SU-DHL-6 (cell line): ENCODE data around the gene CDH10.

Source experiments
- H2AFZ ChIP-seq: fragments of 200-600 bp; sonication (generic); 2 replicates; pipeline ENCODE4 v1.6.1; 2014; ENCODE audit warnings: low read depth, mild to moderate bottlenecking, moderate library complexity, mixed read lengths, antibody characterized with exemption, low read length; ENCODE audit not compliant: severe bottlenecking
- H3F3A ChIP-seq: fragments of 200-600 bp; shearing (Covaris generic); 2 replicates; pipeline ENCODE4 v1.6.0; 2016; ENCODE audit warnings: antibody characterized with exemption, mild to moderate bottlenecking; ENCODE audit not compliant: insufficient read depth
- H3K27ac ChIP-seq: fragments of 200-600 bp; sonication (generic); 2 replicates; pipeline ENCODE4 v1.5.1; 2016; ENCODE audit warnings: low read depth, mild to moderate bottlenecking, low read length, moderate library complexity, mixed read lengths
- H3K27me3 ChIP-seq: fragments of 200-600 bp; sonication (generic), shearing (Covaris generic); 2 replicates; pipeline ENCODE4 v1.6.0; 2014; ENCODE audit warnings: mild to moderate bottlenecking, low read length
- H3K36me3 ChIP-seq: fragments of 200-600 bp; sonication (generic); 2 replicates; pipeline ENCODE4 v1.6.1; 2014; ENCODE audit warnings: mild to moderate bottlenecking, low read length, mixed read lengths
- H3K4me2 ChIP-seq: fragments of 300-600, 200-600 bp; shearing (Covaris generic), sonication (generic); 2 replicates; pipeline ENCODE4 v1.6.0; 2014; ENCODE audit warnings: low read length, low read depth, mild to moderate bottlenecking; ENCODE audit not compliant: poor library complexity, severe bottlenecking
- H3K4me3 ChIP-seq: fragments of 200-600 bp; sonication (generic); 2 replicates; pipeline ENCODE4 v1.5.1; 2014; ENCODE audit warnings: antibody characterized with exemption, low read length, mild to moderate bottlenecking, mixed read lengths; ENCODE audit not compliant: insufficient read depth, poor library complexity, severe bottlenecking
- H3K79me2 ChIP-seq: fragments of 200-600 bp; sonication (generic); 2 replicates; pipeline ENCODE4 v1.6.1; 2014; ENCODE audit warnings: mild to moderate bottlenecking, low read length, moderate library complexity; ENCODE audit not compliant: insufficient read depth
- H3K9ac ChIP-seq: fragments of 200-600 bp; sonication (generic); 2 replicates; pipeline ENCODE4 v1.7.0; 2014; ENCODE audit warnings: mild to moderate bottlenecking, low read length
- H3K9me2 ChIP-seq: fragments of 200-600 bp; sonication (generic); replicated peaks from 2 replicates; pipeline ENCODE4 v1.6.1; 2014; ENCODE audit warnings: low read length; ENCODE audit not compliant: insufficient read depth
- H3K9me3 ChIP-seq: fragments of 200-600 bp; sonication (generic); 2 replicates; pipeline ENCODE4 v1.6.1; 2014; ENCODE audit warnings: low read length, mixed read lengths; ENCODE audit not compliant: insufficient read depth
- H4K20me1 ChIP-seq: fragments of 200-600 bp; sonication (generic); 2 replicates; pipeline ENCODE4 v1.6.1; 2014; ENCODE audit warnings: low read depth, mild to moderate bottlenecking, antibody characterized with exemption, low read length, moderate library complexity, mixed read lengths
- EZH2phosphoT487 ChIP-seq: fragments of 200-600 bp; sonication (generic), shearing (Covaris generic); conservative IDR thresholded peaks from 2 replicates; pipeline ENCODE4 v1.6.1; 2018; ENCODE audit warnings: mild to moderate bottlenecking, antibody characterized with exemption, low read length, moderate library complexity, mixed read lengths
- TF ChIP-seq, protein P1 (sequence below): fragments of 200-600 bp; sonication (generic); IDR thresholded peaks from one replicate; pipeline ENCODE4 v1.5.1; 2017; ENCODE audit warnings: antibody characterized with exemption, mild to moderate bottlenecking, low read length, moderate library complexity; ENCODE audit not compliant: insufficient read depth, poor library complexity, severe bottlenecking

The CDH10 gene

DNA sequence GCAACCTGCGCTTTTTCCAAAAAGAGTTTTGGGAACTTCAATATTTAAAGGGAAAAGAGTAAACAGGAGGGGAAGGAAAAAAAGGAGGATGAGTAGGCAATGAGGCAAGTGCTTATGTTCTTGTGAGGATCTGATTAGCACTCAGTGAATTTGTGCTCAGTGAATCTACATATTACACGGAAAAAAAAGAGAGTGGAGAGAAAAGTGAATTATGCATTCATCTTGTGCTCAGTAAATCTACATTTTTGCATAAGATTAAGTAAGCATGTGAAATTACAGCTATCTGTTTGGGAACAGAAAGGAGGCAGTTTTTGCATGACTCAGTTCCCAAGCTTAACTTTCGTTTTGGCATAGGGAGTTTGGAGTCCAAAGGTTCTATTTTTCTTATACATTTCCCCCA is 170.1 kb downstream of the CDH10 start:
- no peak overlapping the region for H3K27ac ChIP-seq
- TF ChIP-seq, protein P1, sequence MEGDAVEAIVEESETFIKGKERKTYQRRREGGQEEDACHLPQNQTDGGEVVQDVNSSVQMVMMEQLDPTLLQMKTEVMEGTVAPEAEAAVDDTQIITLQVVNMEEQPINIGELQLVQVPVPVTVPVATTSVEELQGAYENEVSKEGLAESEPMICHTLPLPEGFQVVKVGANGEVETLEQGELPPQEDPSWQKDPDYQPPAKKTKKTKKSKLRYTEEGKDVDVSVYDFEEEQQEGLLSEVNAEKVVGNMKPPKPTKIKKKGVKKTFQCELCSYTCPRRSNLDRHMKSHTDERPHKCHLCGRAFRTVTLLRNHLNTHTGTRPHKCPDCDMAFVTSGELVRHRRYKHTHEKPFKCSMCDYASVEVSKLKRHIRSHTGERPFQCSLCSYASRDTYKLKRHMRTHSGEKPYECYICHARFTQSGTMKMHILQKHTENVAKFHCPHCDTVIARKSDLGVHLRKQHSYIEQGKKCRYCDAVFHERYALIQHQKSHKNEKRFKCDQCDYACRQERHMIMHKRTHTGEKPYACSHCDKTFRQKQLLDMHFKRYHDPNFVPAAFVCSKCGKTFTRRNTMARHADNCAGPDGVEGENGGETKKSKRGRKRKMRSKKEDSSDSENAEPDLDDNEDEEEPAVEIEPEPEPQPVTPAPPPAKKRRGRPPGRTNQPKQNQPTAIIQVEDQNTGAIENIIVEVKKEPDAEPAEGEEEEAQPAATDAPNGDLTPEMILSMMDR = no peak
- no peak for TF ChIP-seq EZH2phosphoT487
- H3F3A ChIP-seq = no peaks in the 10 kb centered on the region
- no peak overlapping the region for H3K4me3 ChIP-seq
- peaks cover 5% of the 10 kb centered on the region; the same call in 1 of the 2 replicates for H3K9me3 ChIP-seq
- no peak overlapping the region for H2AFZ ChIP-seq
- H3K79me2 ChIP-seq = no peaks in the 10 kb centered on the region
- H3K9me2 ChIP-seq = no peaks in the 10 kb centered on the region
- no peaks in the 10 kb centered on the region for H3K36me3 ChIP-seq
- no peak overlapping the region for H3K4me2 ChIP-seq
- H4K20me1 ChIP-seq = no peaks in the 10 kb centered on the region
- no peaks in the 10 kb centered on the region for H3K27me3 ChIP-seq
- no peak overlapping the region for H3K9ac ChIP-seq

DNA sequence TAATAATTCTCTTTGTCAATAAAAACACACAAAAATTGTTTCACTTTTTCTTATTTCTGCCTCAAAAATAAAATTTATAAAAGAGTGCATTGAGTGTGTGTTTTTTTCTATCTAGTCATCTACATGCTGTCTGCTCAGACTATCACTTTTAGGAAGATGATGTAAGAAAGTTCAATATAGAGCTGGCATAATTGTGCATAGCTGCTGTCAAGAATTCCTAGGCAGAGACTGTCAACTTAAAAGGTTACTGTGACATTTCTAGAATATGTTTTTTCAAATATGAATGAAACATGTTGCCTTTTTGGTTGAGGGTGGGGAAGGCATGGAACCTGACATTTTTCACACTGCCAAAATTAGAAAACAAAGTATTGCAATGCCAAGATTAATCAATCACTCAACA is 172.3 kb downstream of the CDH10 start:
- H3K4me3 ChIP-seq = no peak overlapping the region

DNA sequence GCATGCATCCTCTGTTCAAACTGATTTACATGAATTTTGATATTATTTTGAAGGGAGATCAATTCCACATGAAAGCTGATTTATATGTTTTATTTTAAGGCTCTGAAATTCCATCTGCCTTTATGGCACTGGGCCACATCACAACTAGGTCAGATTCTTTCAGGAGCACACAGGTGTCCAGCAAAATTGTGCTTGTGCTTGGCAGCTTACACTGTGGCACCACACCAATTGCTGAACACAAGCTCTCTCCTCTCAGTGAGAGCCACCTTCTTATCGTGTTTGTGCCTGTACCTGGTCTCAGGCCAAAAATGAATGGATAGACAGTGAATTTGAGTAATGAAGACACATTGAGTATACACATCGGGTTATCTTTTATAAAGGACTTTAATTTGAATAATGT is 200.4 kb downstream of the CDH10 start:
- no peak overlapping the region for H3K4me3 ChIP-seq
- no peaks in the 10 kb centered on the region for H3K27me3 ChIP-seq
- H3K9me3 ChIP-seq = no peaks in the 10 kb centered on the region
- peak overlapping the region; percentile 56 for H2AFZ ChIP-seq
- H4K20me1 ChIP-seq = no peaks in the 10 kb centered on the region
- no peak overlapping the region for H3K9ac ChIP-seq
- no peaks in the 10 kb centered on the region for H3K36me3 ChIP-seq
- no peak for TF ChIP-seq EZH2phosphoT487
- TF ChIP-seq, protein P1 = no peak
- no peak overlapping the region for H3K27ac ChIP-seq
- no peaks in the 10 kb centered on the region for H3K79me2 ChIP-seq
- H3F3A ChIP-seq = no peaks in the 10 kb centered on the region
- H3K9me2 ChIP-seq = no peaks in the 10 kb centered on the region
- H3K4me2 ChIP-seq = no peak overlapping the region

More for the DNA sequence above, 172.3 kb downstream of the CDH10 start:
- no peaks in the 10 kb centered on the region for H3K9me2 ChIP-seq
- no peak overlapping the region for H3K9ac ChIP-seq
- no peaks in the 10 kb centered on the region for H3K27me3 ChIP-seq
- no peaks in the 10 kb centered on the region for H4K20me1 ChIP-seq
- no peak overlapping the region for H3K27ac ChIP-seq
- no peaks in the 10 kb centered on the region for H3F3A ChIP-seq
- H3K36me3 ChIP-seq = no peaks in the 10 kb centered on the region
- H2AFZ ChIP-seq = no peak overlapping the region
- no peak overlapping the region for H3K4me2 ChIP-seq
- no peaks in the 10 kb centered on the region for H3K79me2 ChIP-seq
- peaks cover 5% of the 10 kb centered on the region; the same call in 1 of the 2 replicates for H3K9me3 ChIP-seq
- TF ChIP-seq, protein P1 = no peak
- no peak for TF ChIP-seq EZH2phosphoT487

DNA sequence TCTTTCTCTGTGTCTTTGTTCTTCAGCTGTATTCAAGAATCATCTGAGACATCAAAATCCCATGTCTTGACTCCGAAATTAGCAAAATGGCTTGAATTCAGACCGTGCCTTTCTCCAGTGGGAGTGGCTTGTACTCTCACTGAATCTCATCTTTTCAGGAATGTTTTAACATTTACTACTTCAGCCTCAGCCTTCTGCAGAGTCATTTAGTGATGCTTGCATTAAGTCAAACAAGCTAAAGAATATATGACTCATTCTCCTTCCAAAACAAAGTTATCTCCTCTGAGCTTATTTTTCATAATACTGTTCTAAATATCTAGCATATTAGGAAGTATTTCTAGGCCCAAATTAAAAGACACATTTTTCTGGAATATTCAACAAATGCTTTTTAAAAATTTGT is 205.3 kb downstream of the CDH10 start:
- Histone ChIP-seq H3K4me3 (no peak overlapping the region), H3K27me3 (no peaks in the 10 kb centered on the region), H3K4me2 (no peak overlapping the region), H2AFZ (peak overlapping the region; percentile 85), H3K9me2 (no peaks in the 10 kb centered on the region), H3K9ac (no peak overlapping the region), H3K36me3 (no peaks in the 10 kb centered on the region), H3K9me3 (no peaks in the 10 kb centered on the region), H3K79me2 (no peaks in the 10 kb centered on the region), H4K20me1 (no peaks in the 10 kb centered on the region), H3K27ac (no peak overlapping the region), H3F3A (no peaks in the 10 kb centered on the region)
- TF ChIP-seq EZH2phosphoT487 = no peak
- TF ChIP-seq, protein P1 = no peak
